ENCODE results near the gene MSI2. TPM values are rescaled to one million over a fixed set of nuclear protein-coding genes. Genes with fewer than 3 reads are reported as not detected.
A peak's percentile ranks its signal among the peaks of the same experiment; 100 is the strongest.

Gene MSI2
- total RNA-seq, 1 experiment from 2014 or later: 169 TPM

DNA sequence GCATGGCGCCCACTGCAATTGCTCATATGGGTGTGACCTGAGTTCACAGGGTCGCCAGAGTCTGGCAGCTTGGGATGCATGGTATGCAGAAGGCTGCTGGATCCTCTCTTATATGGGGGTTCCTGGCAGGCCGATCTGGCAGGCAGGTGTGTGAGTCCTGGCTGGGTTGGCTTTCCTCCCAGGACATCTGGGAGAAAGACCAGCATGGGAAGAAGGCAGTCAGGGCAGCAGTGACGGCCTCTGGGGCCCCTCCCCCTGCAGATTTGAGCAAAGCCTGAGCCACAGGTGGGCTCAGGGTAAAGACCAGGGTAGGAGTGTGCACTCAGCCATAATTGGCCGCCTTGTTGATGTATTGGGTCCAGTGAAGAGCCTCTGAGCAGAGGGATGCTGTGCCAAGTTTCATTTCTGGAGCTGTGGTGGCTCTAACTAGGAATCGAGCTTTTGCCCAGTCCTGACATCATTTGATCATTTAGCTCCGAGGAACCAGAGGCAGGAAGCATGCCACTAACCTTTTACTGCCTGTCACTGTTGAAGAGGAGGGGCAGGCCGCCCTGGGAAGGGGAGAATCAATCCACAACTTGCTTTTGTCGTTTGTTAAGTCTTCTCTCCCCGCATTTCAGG is 314.5 kb downstream of the MSI2 start:
- Histone ChIP-seq H3K4me3 (ENCODE audit: low read length) (no peak overlapping the region), H3K27me3 (ENCODE audit: low read length) (no peaks in the 10 kb centered on the region), H3K9me3 (ENCODE audit: low read length) (no peaks in the 10 kb centered on the region), H4K20me1 (ENCODE audit: insufficient read depth, low read depth, low read length) (no peaks in the 10 kb centered on the region), H3K79me2 (ENCODE audit: low read length) (peaks cover 55% of the 10 kb centered on the region), H3K4me2 (ENCODE audit: low read depth, low read length, poor library complexity, severe bottlenecking) (no peak overlapping the region), H3K9me2 (replicated peaks; ENCODE audit: insufficient read depth, low read length) (no peaks in the 10 kb centered on the region), H3K9ac (ENCODE audit: low read length) (no peak overlapping the region), H3K27ac (ENCODE audit: low read length) (no peak overlapping the region), H3K36me3 (ENCODE audit: insufficient read depth, low read length) (no peaks in the 10 kb centered on the region), H2AFZ (ENCODE audit: low read length) (no peak overlapping the region), H3K4me1 (ENCODE audit: low read length) (peaks cover 4% of the 10 kb centered on the region)
- DNase-seq: no peak

DNA sequence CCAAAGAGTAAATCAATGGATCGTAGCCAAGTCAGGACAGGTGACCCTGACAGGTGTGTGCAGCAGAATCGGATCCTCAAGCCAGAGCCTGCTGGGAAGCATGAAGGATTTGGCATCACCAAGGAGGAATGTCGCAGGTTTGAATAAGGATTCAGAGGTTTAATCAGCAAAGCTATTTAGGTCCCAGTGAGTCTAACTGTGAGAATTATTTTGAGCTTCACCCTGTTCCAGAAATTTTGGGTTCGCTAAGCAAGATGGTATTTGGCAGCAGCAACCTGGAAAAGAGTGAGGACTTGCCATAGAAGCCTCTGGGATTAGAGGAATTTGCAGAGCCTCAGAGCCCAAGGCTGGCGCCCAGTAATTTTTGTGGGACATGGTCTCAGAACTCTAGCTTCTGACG is 315.7 kb downstream of the MSI2 start:
- Histone ChIP-seq H3K4me3 (ENCODE audit: low read length) (no peak overlapping the region), H3K9ac (ENCODE audit: low read length) (no peak overlapping the region), H3K36me3 (ENCODE audit: insufficient read depth, low read length) (no peaks in the 10 kb centered on the region), H3K79me2 (ENCODE audit: low read length) (peaks cover 55% of the 10 kb centered on the region), H3K4me2 (ENCODE audit: low read depth, low read length, poor library complexity, severe bottlenecking) (no peak overlapping the region), H4K20me1 (ENCODE audit: insufficient read depth, low read depth, low read length) (no peaks in the 10 kb centered on the region), H3K4me1 (ENCODE audit: low read length) (peaks cover 16% of the 10 kb centered on the region), H2AFZ (ENCODE audit: low read length) (no peak overlapping the region), H3K27me3 (ENCODE audit: low read length) (no peaks in the 10 kb centered on the region), H3K9me2 (replicated peaks; ENCODE audit: insufficient read depth, low read length) (no peaks in the 10 kb centered on the region), H3K9me3 (ENCODE audit: low read length) (no peaks in the 10 kb centered on the region), H3K27ac (ENCODE audit: low read length) (no peak overlapping the region)
- DNase-seq: no peak

DNA sequence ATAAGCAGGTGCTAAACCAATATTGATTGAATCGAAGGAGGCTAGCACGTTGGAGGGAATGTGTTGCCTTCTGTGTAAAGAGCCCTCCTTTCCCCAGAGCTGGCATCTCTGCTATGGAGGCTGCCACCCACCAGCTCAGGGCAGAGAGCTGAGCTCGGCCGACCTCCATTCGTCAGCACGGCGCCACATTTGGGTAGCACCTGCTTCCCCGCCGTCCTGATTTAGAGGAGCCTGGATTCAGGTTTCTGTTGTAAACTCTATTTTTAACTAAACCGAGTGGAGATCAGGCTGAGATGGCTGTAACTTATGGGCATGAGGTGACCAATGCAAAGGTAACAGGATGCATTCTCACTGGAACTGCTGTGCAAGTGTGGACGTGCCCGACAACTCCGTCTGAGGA is 316.3 kb downstream of the MSI2 start:
- no peak overlapping the region for H3K4me2 ChIP-seq (ENCODE audit: low read depth, low read length, poor library complexity, severe bottlenecking)
- H3K4me1 ChIP-seq (ENCODE audit: low read length): peaks cover 21% of the 10 kb centered on the region
- no peak overlapping the region for H3K27ac ChIP-seq (ENCODE audit: low read length)
- DNase-seq: no peak
- peaks cover 55% of the 10 kb centered on the region for H3K79me2 ChIP-seq (ENCODE audit: low read length)
- no peaks in the 10 kb centered on the region for H3K9me2 ChIP-seq (replicated peaks; ENCODE audit: insufficient read depth, low read length)
- no peak overlapping the region for H2AFZ ChIP-seq (ENCODE audit: low read length)
- H3K9me3 ChIP-seq (ENCODE audit: low read length): no peaks in the 10 kb centered on the region
- no peak overlapping the region for H3K9ac ChIP-seq (ENCODE audit: low read length)
- H3K4me3 ChIP-seq (ENCODE audit: low read length): no peak overlapping the region
- no peaks in the 10 kb centered on the region for H3K27me3 ChIP-seq (ENCODE audit: low read length)
- no peaks in the 10 kb centered on the region for H4K20me1 ChIP-seq (ENCODE audit: insufficient read depth, low read depth, low read length)
- H3K36me3 ChIP-seq (ENCODE audit: insufficient read depth, low read length): no peaks in the 10 kb centered on the region

DNA sequence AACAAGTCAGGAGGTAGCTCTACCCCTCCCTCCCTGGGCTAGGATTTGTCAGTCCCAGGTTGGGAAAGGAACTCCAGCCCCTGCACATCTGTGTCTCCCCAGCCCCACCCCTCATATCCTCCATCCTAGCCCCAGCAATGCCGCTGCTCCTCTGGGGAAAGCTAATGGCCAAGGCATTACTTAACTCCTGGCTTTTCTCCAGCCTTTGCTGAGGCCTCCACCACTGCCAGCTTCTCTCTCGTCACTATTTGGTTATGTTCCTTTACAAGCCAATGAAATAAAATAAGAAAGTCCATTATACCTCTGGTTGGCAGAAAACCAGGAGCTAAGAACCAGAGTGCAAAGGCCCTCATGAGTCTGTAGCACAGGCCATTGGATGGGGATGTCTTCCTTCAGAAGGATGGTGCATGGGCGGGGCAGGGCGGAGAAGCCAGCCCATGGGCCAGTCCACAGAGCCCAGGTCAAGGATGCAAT is 317.8 kb downstream of the MSI2 start:
- H2AFZ ChIP-seq (ENCODE audit: low read length): no peak overlapping the region
- no peaks in the 10 kb centered on the region for H3K9me3 ChIP-seq (ENCODE audit: low read length)
- no peak overlapping the region for H3K4me3 ChIP-seq (ENCODE audit: low read length)
- H3K27ac ChIP-seq (ENCODE audit: low read length): no peak overlapping the region
- no peak for DNase-seq
- no peak overlapping the region for H3K4me2 ChIP-seq (ENCODE audit: low read depth, low read length, poor library complexity, severe bottlenecking)
- H3K79me2 ChIP-seq (ENCODE audit: low read length): peaks cover 54% of the 10 kb centered on the region
- H3K36me3 ChIP-seq (ENCODE audit: insufficient read depth, low read length): no peaks in the 10 kb centered on the region
- peaks cover 35% of the 10 kb centered on the region for H3K4me1 ChIP-seq (ENCODE audit: low read length)
- no peak overlapping the region for H3K9ac ChIP-seq (ENCODE audit: low read length)
- H4K20me1 ChIP-seq (ENCODE audit: insufficient read depth, low read depth, low read length): no peaks in the 10 kb centered on the region
- no peaks in the 10 kb centered on the region for H3K9me2 ChIP-seq (replicated peaks; ENCODE audit: insufficient read depth, low read length)
- H3K27me3 ChIP-seq (ENCODE audit: low read length): no peaks in the 10 kb centered on the region

DNA sequence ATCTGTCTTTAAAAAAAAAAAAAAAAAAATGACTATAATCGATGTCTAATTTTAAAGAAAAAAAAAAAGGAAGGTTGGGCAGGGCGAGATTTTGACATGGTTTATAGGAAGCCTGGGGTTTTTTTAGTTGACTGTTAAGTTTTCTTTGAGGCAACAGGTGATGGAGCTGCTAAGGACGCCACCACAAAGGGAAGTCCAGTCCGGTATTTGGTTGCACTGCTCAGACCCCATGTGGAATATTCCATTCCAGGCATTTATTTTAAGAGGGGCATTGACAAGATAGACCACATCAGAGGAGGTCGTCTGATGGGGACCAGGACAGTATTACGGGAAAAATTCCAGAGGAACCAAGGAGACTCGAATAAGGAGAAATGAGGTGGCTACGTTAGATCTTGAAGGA is 320.4 kb downstream of the MSI2 start:
- H3K27ac ChIP-seq (ENCODE audit: low read length): 0 out of 2 replicates have a peak overlapping the region, but pooled peaks have one; percentile 66
- no peak overlapping the region for H3K4me3 ChIP-seq (ENCODE audit: low read length)
- peaks cover 62% of the 10 kb centered on the region for H3K79me2 ChIP-seq (ENCODE audit: low read length)
- H3K27me3 ChIP-seq (ENCODE audit: low read length): no peaks in the 10 kb centered on the region
- peaks cover 40% of the 10 kb centered on the region for H3K4me1 ChIP-seq (ENCODE audit: low read length)
- H3K9me3 ChIP-seq (ENCODE audit: low read length): no peaks in the 10 kb centered on the region
- no peak for DNase-seq
- no peak overlapping the region for H3K9ac ChIP-seq (ENCODE audit: low read length)
- no peaks in the 10 kb centered on the region for H3K36me3 ChIP-seq (ENCODE audit: insufficient read depth, low read length)
- H4K20me1 ChIP-seq (ENCODE audit: insufficient read depth, low read depth, low read length): no peaks in the 10 kb centered on the region
- H3K9me2 ChIP-seq (replicated peaks; ENCODE audit: insufficient read depth, low read length): no peaks in the 10 kb centered on the region
- H2AFZ ChIP-seq (ENCODE audit: low read length): no peak overlapping the region
- H3K4me2 ChIP-seq (ENCODE audit: low read depth, low read length, poor library complexity, severe bottlenecking): no peak overlapping the region

DNA sequence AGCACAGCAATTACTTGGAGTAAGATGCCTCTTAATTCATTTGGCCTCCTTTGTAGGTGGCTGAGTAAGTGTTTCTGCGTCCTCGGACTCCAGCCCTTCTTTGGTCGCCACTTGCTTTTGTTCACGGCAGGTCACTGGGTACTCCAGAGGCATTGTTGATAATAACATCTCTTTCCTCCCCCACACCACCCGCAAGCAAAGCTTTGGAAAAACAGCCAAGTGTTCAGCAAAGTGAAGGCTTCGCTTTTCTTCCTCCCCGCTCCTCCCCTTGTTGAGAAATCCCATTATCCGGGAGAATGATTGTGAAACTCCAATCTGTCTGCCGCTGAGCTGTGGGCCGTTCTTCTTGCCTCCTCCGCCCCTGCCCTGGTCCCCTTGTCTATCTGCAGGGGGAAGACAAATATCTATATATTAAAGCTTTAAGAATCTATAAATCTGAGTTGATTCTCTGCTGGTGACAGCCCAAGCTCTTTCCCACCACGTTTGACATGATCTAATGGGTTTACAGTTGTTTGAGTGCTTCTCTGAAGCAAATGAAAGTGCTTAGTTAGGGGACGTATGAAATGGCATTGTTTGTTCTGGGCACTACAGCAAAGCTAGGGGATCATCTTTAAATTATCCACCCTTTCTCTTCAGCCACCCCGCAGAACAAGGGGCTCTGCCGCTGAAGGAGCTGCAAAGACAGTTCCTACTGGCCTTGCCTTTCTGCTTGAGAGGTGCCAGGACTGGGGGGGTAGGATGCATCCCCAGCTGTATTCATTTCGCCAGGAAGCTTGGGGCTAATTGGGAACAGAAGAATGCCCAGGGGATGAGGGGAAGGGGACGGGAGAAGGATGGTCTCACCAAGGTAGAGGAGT is 321.7 kb downstream of the MSI2 start:
- Histone ChIP-seq H3K9me2 (replicated peaks; ENCODE audit: insufficient read depth, low read length) (no peaks in the 10 kb centered on the region), H3K4me3 (ENCODE audit: low read length) (no peak overlapping the region), H3K9me3 (ENCODE audit: low read length) (no peaks in the 10 kb centered on the region), H3K27ac (ENCODE audit: low read length) (peak overlapping the region; percentile 66), H3K27me3 (ENCODE audit: low read length) (no peaks in the 10 kb centered on the region), H4K20me1 (ENCODE audit: insufficient read depth, low read depth, low read length) (no peaks in the 10 kb centered on the region), H2AFZ (ENCODE audit: low read length) (no peak overlapping the region), H3K36me3 (ENCODE audit: insufficient read depth, low read length) (no peaks in the 10 kb centered on the region), H3K9ac (ENCODE audit: low read length) (peak overlapping the region; percentile 7; the same call in 1 of the 2 replicates), H3K4me1 (ENCODE audit: low read length) (peaks cover 47% of the 10 kb centered on the region), H3K79me2 (ENCODE audit: low read length) (peaks cover 62% of the 10 kb centered on the region), H3K4me2 (ENCODE audit: low read depth, low read length, poor library complexity, severe bottlenecking) (peak overlapping the region; percentile 13)
- DNase-seq: no peak

DNA sequence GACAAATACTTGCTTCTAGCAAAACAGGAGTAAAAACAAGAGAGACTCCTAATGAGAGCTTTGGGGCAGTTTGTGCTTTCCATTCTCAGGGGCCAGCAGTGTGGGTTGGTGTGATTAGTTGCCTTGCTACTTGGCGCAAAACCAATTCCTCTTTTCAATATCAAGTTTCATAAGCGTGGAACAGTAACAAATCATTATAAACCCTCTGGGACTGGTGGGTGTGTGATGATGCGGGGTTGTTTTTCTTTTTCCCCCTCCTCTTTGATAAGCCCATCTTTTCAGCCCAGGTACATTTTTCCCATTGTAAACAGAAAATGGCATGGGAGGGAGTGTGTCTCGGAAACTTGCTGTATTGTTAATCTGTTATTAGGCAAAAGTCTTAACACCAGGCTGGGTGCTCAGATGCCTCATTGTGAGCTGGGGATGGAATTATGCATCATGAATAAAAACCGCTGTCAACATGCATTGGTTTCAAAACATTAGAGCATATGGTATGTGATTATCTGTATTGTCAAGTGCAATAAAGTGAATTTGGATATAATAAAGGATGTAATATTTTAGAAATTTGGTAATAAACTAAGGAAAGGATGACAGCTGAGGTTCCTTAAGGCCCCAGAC is 322.4 kb downstream of the MSI2 start:
- Histone ChIP-seq H2AFZ (ENCODE audit: low read length) (no peak overlapping the region), H3K36me3 (ENCODE audit: insufficient read depth, low read length) (no peaks in the 10 kb centered on the region), H3K4me3 (ENCODE audit: low read length) (no peak overlapping the region), H3K4me2 (ENCODE audit: low read depth, low read length, poor library complexity, severe bottlenecking) (no peak overlapping the region), H3K9me3 (ENCODE audit: low read length) (no peaks in the 10 kb centered on the region), H4K20me1 (ENCODE audit: insufficient read depth, low read depth, low read length) (no peaks in the 10 kb centered on the region), H3K27me3 (ENCODE audit: low read length) (no peaks in the 10 kb centered on the region), H3K27ac (ENCODE audit: low read length) (peak overlapping the region; percentile 66), H3K9me2 (replicated peaks; ENCODE audit: insufficient read depth, low read length) (no peaks in the 10 kb centered on the region), H3K9ac (ENCODE audit: low read length) (peak overlapping the region; percentile 7; the same call in 1 of the 2 replicates), H3K79me2 (ENCODE audit: low read length) (peaks cover 64% of the 10 kb centered on the region), H3K4me1 (ENCODE audit: low read length) (peaks cover 47% of the 10 kb centered on the region)
- DNase-seq: no peak

DNA sequence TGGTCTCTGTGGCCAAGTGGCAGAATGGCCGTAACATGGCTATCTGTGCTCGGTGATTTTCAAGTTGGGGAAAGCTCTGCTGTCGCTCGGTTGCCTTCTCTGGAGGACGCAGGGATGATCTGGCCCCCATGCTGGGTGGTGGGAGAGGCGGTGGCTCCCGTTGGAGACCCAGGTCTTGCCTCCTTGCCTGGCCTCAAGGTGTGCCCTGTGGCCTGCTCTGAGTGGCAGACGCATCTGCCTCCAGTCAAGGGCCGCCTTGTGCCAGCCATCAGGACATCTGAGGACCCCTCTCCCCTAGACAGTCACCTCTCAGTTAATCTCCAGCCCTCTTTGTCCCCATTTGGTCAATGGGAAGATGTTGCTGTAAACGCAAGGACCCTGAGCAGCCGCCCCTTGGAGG is 322.9 kb downstream of the MSI2 start:
- H3K4me1 ChIP-seq (ENCODE audit: low read length): peaks cover 47% of the 10 kb centered on the region
- no peak for DNase-seq
- H2AFZ ChIP-seq (ENCODE audit: low read length): no peak overlapping the region
- H3K9me3 ChIP-seq (ENCODE audit: low read length): no peaks in the 10 kb centered on the region
- no peaks in the 10 kb centered on the region for H3K9me2 ChIP-seq (replicated peaks; ENCODE audit: insufficient read depth, low read length)
- H3K27me3 ChIP-seq (ENCODE audit: low read length): no peaks in the 10 kb centered on the region
- H3K79me2 ChIP-seq (ENCODE audit: low read length): peaks cover 65% of the 10 kb centered on the region
- no peaks in the 10 kb centered on the region for H3K36me3 ChIP-seq (ENCODE audit: insufficient read depth, low read length)
- H3K27ac ChIP-seq (ENCODE audit: low read length): no peak overlapping the region; the same call in 1 of the 2 replicates
- no peaks in the 10 kb centered on the region for H4K20me1 ChIP-seq (ENCODE audit: insufficient read depth, low read depth, low read length)
- H3K4me3 ChIP-seq (ENCODE audit: low read length): no peak overlapping the region
- no peak overlapping the region for H3K4me2 ChIP-seq (ENCODE audit: low read depth, low read length, poor library complexity, severe bottlenecking)
- no peak overlapping the region for H3K9ac ChIP-seq (ENCODE audit: low read length)
